Glutamatergic neuron (in vitro differentiated cells): ENCODE data around the gene ISOC1. TPM values are rescaled to one million over a fixed set of nuclear protein-coding genes. Genes with fewer than 3 reads are reported as not detected.

Source experiments
- DNase-seq: peaks from one replicate; pipeline ENCODE4 v3.0.0; 2022
- H3K27ac Mint-ChIP-seq: one replicate; pipeline ENCODE4 v1.8.0; 2020; ENCODE audit warnings: mild to moderate bottlenecking, mixed read lengths, inconsistent platforms; ENCODE audit not compliant: unreplicated experiment
- H3K27me3 Mint-ChIP-seq: one replicate; pipeline ENCODE4 v1.8.0; 2020; ENCODE audit warnings: mild to moderate bottlenecking, moderate library complexity, mixed read lengths, inconsistent platforms; ENCODE audit not compliant: unreplicated experiment
- H3K36me3 Mint-ChIP-seq: one replicate; pipeline ENCODE4 v1.8.0; 2020; ENCODE audit warnings: mild to moderate bottlenecking, mixed read lengths, inconsistent platforms; ENCODE audit not compliant: unreplicated experiment
- H3K4me1 Mint-ChIP-seq: one replicate; pipeline ENCODE4 v1.8.0; 2020; ENCODE audit warnings: mild to moderate bottlenecking, low read depth, mixed read lengths, inconsistent platforms; ENCODE audit not compliant: unreplicated experiment
- H3K4me3 Mint-ChIP-seq: one replicate; pipeline ENCODE4 v1.8.0; 2020; ENCODE audit warnings: mild to moderate bottlenecking, mixed read lengths, inconsistent platforms; ENCODE audit not compliant: unreplicated experiment
- H3K9me3 Mint-ChIP-seq: one replicate; pipeline ENCODE4 v1.8.0; 2020; ENCODE audit warnings: mild to moderate bottlenecking, moderate library complexity, mixed read lengths, inconsistent platforms; ENCODE audit not compliant: unreplicated experiment
- CTCF ChIP-seq: fragments of 200-600 bp; sonication (generic); IDR thresholded peaks from one replicate; pipeline ENCODE4 v1.5.0; 2021; ENCODE audit not compliant: partially characterized antibody, unreplicated experiment
- total RNA-seq: library from RNA; stranded (reverse); fragmentation: NEBNext Ultra II Directional; extraction: Animal tissue kit (Norgen Biotek cat#: 25700); gene quantifications from one replicate; pipeline ENCODE4 v1.2.1, GENCODE V29; 2021; ENCODE audit not compliant: unreplicated experiment

ISOC1 gene
- total RNA-seq, 1 donor from 2014 or later = 4.8 TPM

DNA sequence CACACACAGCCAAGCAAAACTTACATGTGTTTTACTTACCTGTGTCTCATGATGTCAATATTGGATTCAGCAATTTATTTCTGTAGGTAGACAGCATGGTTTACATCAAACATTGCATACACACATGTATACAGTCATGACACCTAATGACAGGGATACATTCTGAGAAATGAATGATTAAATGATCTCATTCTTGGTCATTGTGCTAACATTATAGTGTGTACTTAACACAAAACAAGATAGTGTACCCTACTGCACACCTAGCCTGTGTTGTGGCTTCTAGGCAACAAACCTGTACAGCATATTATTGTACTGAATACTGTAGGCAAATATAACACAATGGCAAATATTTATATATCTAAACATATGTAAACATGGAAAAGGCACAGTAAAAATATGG is 28.0 kb downstream of the ISOC1 start:
- Mint-ChIP-seq H3K27me3 (peaks cover 4% of the 10 kb centered on the region), H3K4me1 (peaks cover 9% of the 10 kb centered on the region), H3K9me3 (no peaks in the 10 kb centered on the region), H3K4me3 (no peak overlapping the region), H3K27ac (no peak overlapping the region), H3K36me3 (no peaks in the 10 kb centered on the region)
- no peak for DNase-seq
- TF ChIP-seq CTCF = no peak

GRCh38 chr5:129124608-129125007 is 30.1 kb downstream of the ISOC1 start:
- peak overlapping the region; percentile 67 for H3K4me3 Mint-ChIP-seq
- peaks cover 9% of the 10 kb centered on the region for H3K4me1 Mint-ChIP-seq
- H3K27ac Mint-ChIP-seq = peak overlapping the region; percentile 93
- H3K27me3 Mint-ChIP-seq = peaks cover 4% of the 10 kb centered on the region
- no peaks in the 10 kb centered on the region for H3K9me3 Mint-ChIP-seq
- no peak for DNase-seq
- H3K36me3 Mint-ChIP-seq = no peaks in the 10 kb centered on the region
- no peak for TF ChIP-seq CTCF

DNA sequence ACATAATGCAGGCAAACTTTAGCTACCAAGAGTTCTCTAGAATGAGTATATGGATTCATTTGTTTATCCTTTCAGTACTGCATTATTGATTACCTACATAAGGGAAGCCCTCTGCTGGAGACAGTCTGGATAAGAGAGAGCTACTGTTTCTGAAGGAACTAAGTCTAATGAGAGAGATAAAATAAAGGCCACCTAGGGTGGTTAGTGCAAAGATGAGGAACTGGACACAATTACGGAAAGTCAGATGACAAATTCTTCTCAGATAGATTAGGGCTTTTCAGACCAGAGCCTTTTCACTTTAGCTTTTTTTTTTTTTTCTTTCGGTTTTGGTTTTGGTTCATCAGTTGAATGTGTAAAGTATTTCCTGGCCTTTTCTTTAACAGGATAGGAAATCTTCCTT is 31.3 kb downstream of the ISOC1 start:
- Mint-ChIP-seq H3K4me3 (no peak overlapping the region), H3K4me1 (peaks cover 9% of the 10 kb centered on the region), H3K27ac (no peak overlapping the region), H3K36me3 (no peaks in the 10 kb centered on the region), H3K9me3 (no peaks in the 10 kb centered on the region), H3K27me3 (peaks cover 4% of the 10 kb centered on the region)
- TF ChIP-seq CTCF = no peak
- DNase-seq = no peak

DNA sequence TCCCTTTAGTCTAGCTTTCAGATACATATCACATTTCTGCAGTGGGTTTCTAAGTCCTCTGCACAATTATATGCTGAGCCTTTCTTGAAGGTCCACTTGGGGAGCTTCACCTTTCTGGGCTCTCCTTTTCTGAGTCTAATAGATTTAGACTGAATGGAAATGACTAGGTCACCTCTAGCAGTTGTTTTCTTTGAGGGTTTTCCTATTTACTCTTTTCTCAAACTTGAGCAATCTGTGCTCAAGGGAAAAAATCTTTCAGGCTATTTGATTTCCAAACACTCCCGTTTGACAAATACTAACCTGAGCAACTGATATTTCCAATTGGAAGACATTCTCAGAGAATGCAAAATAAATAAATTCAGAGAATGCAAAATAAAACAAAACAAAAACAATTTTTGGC is 39.0 kb downstream of the ISOC1 start:
- Mint-ChIP-seq H3K27ac (no peak overlapping the region), H3K4me3 (no peak overlapping the region), H3K9me3 (no peaks in the 10 kb centered on the region), H3K27me3 (no peaks in the 10 kb centered on the region), H3K36me3 (no peaks in the 10 kb centered on the region), H3K4me1 (no peaks in the 10 kb centered on the region)
- no peak for TF ChIP-seq CTCF
- DNase-seq = no peak

- H3K4me3 Mint-ChIP-seq = no peak overlapping the region
- no peaks in the 10 kb centered on the region for H3K9me3 Mint-ChIP-seq
- H3K4me1 Mint-ChIP-seq = no peaks in the 10 kb centered on the region
- no peaks in the 10 kb centered on the region for H3K27me3 Mint-ChIP-seq
- H3K36me3 Mint-ChIP-seq = no peaks in the 10 kb centered on the region
- no peak for DNase-seq
- TF ChIP-seq CTCF = no peak
- H3K27ac Mint-ChIP-seq = no peak overlapping the region
Observed at GRCh38 chr5:129135633-129136032, 41.1 kb downstream of the ISOC1 start.
